WI38 (cell line): Measurements from ENCODE around the gene FZR1.

Source experiments
- H3K4me3 ChIP-seq: 2 replicates; pipeline ENCODE4 v1.5.1; 2011; ENCODE audit warnings: low read depth, mild to moderate bottlenecking, control low read depth, low read length
- CTCF ChIP-seq: IDR thresholded peaks from 2 replicates; pipeline ENCODE4 v1.5.1; 2012; ENCODE audit warnings: low read depth, mild to moderate bottlenecking, control low read depth, low read length

FZR1 gene

DNA sequence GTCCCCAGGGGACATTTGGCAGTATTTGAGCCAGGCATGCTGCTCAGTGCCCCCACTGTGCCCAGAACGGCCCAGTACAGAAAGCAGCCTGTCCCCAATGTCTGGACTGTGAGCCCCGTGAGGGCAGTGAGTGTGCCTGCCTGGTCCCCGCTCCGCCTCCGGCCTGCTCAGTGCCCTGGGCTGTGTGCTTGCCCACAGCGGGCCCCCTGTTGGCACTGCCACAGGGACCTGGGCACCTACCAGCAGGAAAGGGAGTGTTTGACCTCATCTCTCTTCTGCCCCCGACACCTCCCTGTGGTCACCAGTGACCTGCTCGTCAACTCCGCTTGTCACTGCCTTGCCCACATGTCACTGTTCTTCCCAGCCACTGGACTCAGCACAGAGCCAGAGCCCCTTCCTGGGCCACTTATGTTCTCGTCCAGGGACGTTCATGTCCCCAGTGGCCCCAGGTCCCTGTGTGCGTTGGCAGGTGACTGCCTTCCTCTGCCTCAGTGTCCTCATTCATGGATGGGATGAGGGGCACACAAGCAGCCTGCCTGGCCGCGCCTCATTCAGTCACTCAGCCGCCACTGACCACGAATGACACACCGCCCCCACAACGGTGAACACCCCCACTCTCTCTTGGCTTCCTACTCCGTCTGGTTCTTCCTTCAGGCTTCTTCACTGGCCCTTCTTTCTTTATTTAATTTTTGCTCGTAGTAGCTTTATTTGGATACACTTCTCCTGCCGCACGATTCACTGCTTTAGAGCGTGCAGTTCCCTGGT lies 2.8 kb downstream of the FZR1 start:
- TF ChIP-seq CTCF = no peak
- no peak overlapping the region for H3K4me3 ChIP-seq

GRCh38 chr19:3509566-3509989 lies 3.5 kb downstream of the FZR1 start:
- no peak overlapping the region for H3K4me3 ChIP-seq
- no peak for TF ChIP-seq CTCF

- H3K4me3 ChIP-seq = no peak overlapping the region
- TF ChIP-seq CTCF = no peak
These were observed 4.6 kb downstream of the FZR1 start for GRCh38 chr19:3510727-3511126.

DNA sequence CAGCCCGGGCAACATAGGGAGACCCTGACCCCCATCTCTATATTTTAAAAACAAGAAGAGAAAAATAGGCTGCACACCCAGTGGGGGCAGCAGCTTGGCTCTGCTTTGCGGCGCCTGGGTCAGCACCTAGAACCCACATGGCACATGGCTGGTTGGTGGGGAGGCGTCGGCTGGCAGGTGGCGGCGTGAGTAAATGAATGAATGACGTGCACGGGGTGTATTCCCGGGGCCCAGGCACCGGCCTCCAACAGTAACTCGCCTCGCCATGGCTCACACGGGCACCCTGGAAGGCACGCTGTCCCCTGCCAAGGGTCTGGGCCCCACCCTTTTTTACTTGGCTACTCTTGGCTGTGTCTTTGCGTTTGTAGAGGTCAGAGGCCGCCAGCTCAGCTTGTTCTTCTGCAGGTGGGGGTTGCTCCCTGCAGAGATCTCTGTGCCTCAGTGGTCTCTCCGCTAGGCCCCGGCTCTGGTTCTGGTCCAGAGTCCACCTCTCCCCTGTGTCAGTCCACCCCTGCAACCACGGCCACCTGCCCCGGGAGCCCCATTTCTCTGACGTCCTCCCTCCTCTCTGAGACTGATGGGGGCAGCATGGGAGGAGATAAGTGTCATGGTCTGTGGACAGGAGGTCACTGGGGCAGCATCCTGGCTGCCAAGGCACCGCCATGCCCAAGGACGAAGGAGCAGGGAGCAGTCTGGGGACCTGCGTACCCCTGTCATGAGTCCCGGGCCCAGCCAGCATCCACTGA lies 5.6 kb downstream of the FZR1 start:
- no peak for TF ChIP-seq CTCF
- no peak overlapping the region for H3K4me3 ChIP-seq

- TF ChIP-seq CTCF = no peak
- no peak overlapping the region for H3K4me3 ChIP-seq
These were observed 6.6 kb downstream of the FZR1 start for GRCh38 chr19:3512562-3513228.

DNA sequence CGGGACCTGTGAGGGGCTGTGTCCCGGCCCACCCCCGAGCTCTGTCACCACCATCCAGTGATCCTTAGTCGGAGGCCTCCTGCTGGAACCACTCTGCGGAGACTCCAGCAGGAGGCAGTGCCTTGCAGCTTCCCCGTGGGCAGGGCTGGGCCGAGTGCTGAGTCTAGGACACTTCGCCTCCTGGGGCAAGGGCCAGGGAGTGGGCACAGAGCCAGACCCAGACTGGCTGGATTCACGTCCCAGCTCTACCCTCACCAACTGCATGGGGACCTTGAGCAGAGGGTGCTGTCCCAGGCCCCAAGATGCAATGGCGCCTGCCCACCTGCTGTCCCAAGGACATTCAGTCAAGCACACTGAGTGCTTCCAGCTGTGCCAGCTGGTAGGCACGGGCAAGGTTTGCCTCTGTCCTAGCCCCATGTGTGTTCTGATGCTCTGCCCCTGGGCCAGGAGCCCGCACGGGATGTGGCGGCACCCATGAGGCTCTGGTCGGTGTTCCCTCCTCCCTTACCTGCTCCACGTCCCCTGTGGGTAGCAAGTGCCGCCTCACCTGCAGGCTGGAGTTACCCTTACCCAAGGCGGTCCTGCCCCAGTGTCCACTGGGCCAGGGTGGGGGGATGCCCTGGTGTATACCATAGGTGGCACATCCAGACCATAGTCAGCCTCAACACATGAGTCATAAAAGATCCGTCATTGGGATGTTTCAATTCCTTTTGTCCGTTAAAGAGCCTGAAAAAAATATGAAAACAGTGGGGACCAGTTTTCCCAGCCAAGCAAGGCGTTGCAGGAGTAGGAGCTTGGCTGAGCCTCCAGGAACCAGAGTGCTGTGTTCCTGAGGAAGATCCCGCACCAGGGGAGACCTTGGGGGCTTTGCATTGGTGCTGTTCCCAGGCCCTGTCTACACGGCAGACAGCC lies 7.4 kb downstream of the FZR1 start:
- no peak for TF ChIP-seq CTCF
- H3K4me3 ChIP-seq = no peak overlapping the region
